ENCODE data around the gene HCRTR1.

HCRTR1 gene

GRCh38 chr1:31658721-31659120, 41.2 kb downstream of the HCRTR1 start:
- no peak overlapping the region for H3K4me3 ChIP-seq (ENCODE audit: low read length)
- DNase-seq (ENCODE audit: low read depth, low spot score) = no peak

- DNase-seq (ENCODE audit: low read depth, low spot score) = no peak
Observed at GRCh38 chr1:31659889-31660288, 42.4 kb downstream of the HCRTR1 start.

DNA sequence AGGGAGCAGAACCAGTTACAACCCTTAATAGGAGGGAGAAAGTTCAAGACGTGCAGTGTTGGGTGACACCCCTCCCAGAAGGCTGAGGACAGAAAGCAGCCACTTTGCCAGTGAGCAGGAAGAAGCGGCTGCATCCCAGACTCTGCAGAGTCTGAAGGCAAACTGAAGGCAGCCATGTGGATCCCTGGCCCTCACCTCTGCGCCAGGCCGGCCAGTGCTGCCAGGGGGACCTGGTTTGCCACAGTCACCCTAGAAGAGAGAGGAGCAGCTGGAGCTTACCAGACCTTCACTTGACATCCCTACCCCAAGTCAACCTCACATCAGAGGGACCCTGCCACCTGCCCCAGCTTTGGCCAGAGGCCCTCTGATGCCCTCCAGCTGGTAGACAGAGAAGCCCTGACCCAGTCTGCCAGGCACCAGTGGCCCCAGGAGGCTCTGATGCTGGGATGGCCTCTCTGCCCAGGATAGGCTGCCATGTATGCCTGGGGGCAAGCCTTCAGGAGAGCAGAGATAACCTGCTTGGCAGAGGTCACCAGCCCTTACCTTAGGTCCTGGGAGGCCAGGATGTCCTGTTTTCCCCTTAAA, 43.5 kb downstream of the HCRTR1 start:
- H3K4me3 ChIP-seq (ENCODE audit: low read length) = no peak overlapping the region

More at GRCh38 chr1:31659889-31660288, 42.4 kb downstream of the HCRTR1 start:
- H3K4me3 ChIP-seq (ENCODE audit: low read length) = no peak overlapping the region

GRCh38 chr1:31661856-31662255, 44.4 kb downstream of the HCRTR1 start:
- DNase-seq (ENCODE audit: low read depth, low spot score) = no peak
- H3K4me3 ChIP-seq (ENCODE audit: low read length) = no peak overlapping the region

More for the DNA sequence above, 43.5 kb downstream of the HCRTR1 start:
- DNase-seq (ENCODE audit: low read depth, low spot score) = no peak

- no peak overlapping the region for H3K4me3 ChIP-seq (ENCODE audit: low read length)
- DNase-seq (ENCODE audit: low read depth, low spot score) = no peak
Observed at GRCh38 chr1:31662463-31662862, 45.0 kb downstream of the HCRTR1 start.

DNA sequence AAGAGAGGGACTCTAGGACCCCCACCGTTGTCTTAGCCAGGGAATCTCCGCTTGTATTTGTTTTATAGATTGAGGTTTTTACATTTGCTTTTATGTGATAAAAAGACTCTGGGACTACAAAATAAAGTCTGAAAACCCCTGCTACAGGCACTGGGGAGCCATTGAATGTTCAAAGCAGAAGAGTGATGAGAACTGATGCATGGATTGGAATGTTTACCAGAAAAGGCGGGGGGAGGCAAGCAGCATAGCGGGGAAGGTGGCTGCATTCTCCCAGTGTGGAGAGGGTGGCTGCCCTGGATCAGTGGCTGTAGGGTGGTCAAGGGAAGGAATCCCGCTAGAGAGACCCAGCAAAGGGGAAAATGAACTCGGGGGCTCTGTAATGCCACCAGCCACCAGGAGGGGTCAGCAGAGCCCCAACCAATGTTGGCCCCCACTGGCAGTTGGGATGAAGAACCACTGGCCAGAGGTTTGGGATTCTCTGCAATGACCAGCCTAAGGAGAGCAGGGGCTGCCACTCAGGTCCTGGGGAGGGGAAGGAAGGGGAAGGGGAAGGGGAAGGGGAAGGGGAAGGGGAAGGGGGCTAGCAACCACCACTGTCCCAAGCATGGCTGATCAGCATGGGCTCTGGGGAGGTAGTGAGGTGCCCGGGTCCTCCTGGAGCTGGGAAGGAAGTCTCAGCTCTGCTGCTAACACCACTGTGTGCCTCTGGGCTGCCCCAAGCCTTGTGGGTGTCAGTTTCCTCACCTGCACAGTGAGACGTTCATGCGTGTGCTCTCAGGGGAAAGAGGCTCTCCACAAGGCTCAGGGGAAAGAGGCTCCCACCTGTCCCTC, 46.3 kb downstream of the HCRTR1 start:
- no peak overlapping the region for H3K4me3 ChIP-seq (ENCODE audit: low read length)
- DNase-seq (ENCODE audit: low read depth, low spot score) = no peak

DNA sequence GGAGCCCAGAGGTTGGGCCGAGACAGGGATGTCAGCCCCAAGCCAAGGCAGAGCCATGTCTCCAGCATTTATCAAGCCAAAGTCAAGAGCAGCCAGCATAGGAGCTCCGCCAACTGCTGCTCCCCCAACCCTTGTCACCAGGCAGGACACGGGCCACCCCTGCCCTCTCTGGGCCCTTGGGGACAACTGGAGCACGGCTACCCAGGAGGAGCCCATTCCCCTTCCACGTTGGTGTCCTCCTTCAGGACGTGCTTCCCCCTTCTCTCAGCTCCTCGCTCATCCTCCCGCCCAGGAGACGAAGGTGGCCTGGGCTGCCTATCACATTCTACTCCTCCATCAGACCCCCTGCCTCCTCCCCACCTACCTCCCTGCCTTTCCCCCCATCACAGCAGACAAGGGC, 47.0 kb downstream of the HCRTR1 start:
- DNase-seq (ENCODE audit: low read depth, low spot score) = no peak
- H3K4me3 ChIP-seq (ENCODE audit: low read length) = no peak overlapping the region

GRCh38 chr1:31665234-31665878, 47.9 kb downstream of the HCRTR1 start:
- no peak for DNase-seq (ENCODE audit: low read depth, low spot score)

DNA sequence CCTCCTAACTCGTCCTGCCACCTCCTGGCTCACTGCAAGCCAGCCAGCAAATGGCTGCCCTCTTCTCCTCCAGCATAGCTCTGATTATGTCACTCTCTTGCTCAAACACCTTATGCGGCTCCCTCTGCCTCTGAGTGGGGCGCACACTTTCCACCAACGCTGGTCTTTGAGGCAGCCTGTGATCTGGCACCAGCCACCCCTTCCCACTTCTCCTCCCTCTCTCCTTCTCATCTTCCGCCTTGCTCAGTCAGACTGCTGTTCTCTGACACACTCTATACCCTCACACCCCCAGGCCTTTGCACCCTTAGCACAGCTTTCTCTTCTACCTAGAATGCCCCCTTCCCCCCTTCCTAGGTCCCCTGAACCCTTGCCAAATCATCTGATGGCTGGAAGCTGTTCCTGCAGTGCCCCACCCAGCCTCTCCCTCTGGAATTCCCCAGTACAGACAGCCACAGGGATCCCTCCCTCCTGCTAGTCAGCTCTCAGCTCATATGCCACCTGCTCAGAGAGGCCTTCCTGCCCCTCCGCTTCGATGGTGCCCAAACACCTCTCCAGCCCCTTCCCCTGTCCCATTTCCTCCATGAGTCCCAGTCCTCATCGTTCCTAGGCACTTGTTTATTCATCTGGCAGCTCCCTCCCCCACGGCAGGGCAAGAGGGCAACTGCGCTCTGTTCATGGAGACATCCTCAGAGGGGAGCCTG, 48.9 kb downstream of the HCRTR1 start:
- no peak overlapping the region for H3K4me3 ChIP-seq (ENCODE audit: low read length)
- no peak for DNase-seq (ENCODE audit: low read depth, low spot score)

More at GRCh38 chr1:31665234-31665878, 47.9 kb downstream of the HCRTR1 start:
- H3K4me3 ChIP-seq (ENCODE audit: low read length) = no peak overlapping the region

DNA sequence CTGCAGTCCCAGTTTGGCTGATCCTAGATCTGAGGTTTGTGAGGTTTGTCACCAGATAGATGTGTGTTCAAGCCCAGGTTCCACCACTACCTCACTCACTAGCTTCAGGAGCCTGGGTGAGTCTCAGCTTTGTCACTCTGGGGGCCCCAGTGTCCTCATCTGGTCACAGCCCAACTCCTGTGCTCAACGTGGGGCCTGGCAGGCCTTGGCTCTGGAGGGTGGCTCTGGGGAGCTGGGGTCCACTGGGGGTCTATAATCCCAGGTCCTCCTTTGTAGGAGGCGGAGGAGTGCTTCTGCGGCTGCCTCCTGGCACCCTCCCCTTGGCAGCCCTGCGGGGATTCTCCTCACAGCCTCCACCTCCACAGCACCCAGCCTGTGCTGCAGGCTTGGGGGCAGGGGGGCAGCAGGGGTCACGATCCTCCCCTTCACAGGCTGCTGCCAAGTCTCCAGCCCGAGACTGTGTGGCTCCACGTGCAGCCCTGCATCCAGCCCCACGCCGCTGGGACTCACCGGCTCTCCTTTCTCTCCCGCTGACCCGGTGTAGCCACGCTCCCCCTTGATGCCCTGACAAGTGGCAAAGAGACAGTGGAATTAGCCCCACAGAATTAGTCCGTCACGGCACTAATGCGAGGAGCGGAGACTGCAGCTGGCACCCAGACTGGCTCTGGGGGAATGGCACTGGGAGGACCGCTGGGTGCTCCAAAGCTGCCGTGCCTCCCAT, 49.7 kb downstream of the HCRTR1 start:
- no peak overlapping the region for H3K4me3 ChIP-seq (ENCODE audit: low read length)
- DNase-seq (ENCODE audit: low read depth, low spot score) = no peak

DNA sequence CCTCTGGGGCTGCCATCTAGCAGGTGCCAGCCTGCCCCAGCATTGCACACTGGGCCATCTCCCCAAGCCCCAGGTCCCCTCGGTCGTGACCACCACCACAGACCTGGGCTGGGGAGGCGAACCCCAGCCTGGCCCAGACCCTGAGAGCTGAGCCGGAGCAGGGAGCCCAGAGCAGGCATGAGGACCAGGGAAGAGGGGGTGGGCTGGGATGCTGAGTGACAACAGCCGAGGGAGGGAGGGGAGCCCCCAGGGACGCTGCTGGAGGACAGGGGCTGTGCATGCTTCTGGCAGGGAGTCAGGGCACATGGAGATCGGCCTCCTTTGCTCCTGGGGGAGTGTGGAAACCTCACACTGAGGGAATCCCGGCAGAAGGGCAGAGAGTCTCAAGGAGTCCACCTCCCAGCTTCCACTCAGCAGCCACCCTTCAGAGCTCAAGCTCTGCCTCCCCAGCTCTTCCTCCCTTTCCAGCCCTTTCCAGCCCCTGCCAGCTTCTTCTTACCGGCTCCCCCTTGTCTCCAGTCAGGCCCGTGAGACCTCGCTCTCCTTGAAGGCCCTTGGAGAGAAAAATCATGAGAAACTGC, 50.9 kb downstream of the HCRTR1 start:
- DNase-seq (ENCODE audit: low read depth, low spot score) = no peak
- no peak overlapping the region for H3K4me3 ChIP-seq (ENCODE audit: low read length)

DNA sequence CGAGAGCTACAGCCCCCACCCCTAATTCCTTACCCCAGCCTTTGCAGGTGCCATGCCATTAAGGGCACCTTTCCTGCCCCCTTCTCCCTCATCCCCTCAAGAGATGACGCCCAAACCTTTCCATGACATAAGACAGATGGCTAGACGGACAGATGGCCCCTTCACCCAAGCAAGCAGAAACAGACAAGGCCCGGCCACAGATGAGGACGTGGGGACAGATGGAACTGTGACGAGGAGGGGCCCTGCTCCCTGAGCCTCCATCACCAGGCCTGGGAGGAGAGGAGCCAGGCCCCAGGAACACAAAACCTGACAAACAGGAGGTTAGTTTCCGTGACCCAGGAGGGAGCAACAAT, 51.9 kb downstream of the HCRTR1 start:
- no peak overlapping the region for H3K4me3 ChIP-seq (ENCODE audit: low read length)
- no peak for DNase-seq (ENCODE audit: low read depth, low spot score)

- H3K4me3 ChIP-seq (ENCODE audit: low read length) = peak overlapping the region; percentile 60
- DNase-seq (ENCODE audit: low read depth, low spot score) = peak; percentile 68
Observed at GRCh38 chr1:31669786-31670592, 52.5 kb downstream of the HCRTR1 start.

DNA sequence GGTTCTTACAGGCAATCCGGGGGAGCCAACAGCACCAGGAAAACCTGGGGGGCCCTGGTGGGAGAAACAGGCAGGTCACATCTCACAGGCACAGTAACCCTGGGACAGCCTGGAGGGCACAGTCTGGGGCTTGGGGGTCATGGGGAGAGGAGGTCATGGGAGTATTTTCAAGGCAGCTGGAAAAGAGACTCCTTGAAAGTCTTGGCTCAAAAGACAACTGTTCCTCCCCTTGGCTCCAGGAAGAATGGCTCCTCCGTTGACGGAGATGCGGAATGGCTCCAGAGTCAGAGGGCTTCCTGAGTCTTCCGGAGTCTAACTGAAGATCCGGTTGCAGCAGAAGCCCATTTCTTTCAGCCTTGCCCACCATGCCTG, 53.1 kb downstream of the HCRTR1 start:
- H3K4me3 ChIP-seq (ENCODE audit: low read length) = peak overlapping the region; percentile 60

GRCh38 chr1:31671147-31671546, 53.7 kb downstream of the HCRTR1 start:
- DNase-seq (ENCODE audit: low read depth, low spot score) = no peak
- no peak overlapping the region for H3K4me3 ChIP-seq (ENCODE audit: low read length)

More for the DNA sequence above, 53.1 kb downstream of the HCRTR1 start:
- DNase-seq (ENCODE audit: low read depth, low spot score) = no peak

DNA sequence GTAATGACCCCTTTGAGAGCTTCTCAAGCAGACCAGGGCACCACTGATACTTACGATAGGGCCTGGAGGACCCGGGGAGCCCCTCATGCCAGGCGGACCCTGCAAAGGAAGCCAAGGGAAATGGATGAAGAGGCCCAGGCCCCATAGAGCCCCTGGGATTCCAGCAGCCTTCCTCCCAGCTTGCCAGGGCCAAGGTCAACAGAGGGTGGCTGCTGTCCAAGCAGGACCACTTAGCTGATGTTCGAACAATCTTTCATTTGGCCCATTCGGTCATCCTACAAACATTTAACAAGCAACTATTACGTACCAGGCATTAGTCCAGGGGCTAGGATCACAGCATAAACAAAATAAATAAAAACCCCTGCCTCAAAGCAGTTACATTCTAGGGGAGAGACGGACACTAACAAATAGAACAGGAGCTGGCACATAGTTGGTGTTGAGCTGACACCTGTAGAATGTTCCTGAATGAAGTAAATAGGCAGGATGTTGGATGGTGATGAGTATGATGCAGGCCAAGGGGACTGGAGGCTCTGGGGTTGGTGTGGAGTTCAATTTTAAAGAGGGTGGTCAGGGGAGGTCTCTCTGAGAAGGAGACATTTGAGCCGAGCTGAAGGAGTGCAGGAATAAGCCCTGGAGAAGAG, 54.2 kb downstream of the HCRTR1 start:
- DNase-seq (ENCODE audit: low read depth, low spot score) = no peak
- no peak overlapping the region for H3K4me3 ChIP-seq (ENCODE audit: low read length)

DNA sequence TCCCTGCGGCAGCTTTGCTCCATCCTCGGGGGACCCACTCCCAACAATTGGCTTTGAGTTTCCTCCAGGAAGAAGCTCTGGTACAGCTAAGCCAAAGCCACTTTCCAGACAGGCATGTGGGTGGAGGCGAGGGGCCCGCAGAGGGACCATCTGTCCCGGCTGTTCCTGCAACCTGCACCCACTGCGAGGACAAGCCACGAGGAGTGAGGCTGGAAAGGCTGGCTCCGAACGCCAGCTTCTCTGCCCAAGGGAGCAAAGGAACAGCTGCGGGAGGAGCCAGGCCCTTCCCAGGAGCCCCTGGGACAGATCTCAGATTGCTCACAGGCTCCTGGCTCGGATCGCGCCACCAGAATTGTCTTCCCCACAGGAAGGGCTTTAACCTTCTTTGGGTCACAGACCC, 55.5 kb downstream of the HCRTR1 start:
- H3K4me3 ChIP-seq (ENCODE audit: low read length) = no peak overlapping the region
- DNase-seq (ENCODE audit: low read depth, low spot score) = no peak

- H3K4me3 ChIP-seq (ENCODE audit: low read length) = no peak overlapping the region
- no peak for DNase-seq (ENCODE audit: low read depth, low spot score)
Observed at GRCh38 chr1:31673433-31673832, 55.9 kb downstream of the HCRTR1 start.
